ENCODE data around the gene TNS3. TPM values are rescaled to one million over a fixed set of nuclear protein-coding genes. Genes with fewer than 3 reads are reported as not detected.

The TNS3 gene
- polyA plus RNA-seq, 2 donors, result 2.7 to 3.4 TPM

DNA sequence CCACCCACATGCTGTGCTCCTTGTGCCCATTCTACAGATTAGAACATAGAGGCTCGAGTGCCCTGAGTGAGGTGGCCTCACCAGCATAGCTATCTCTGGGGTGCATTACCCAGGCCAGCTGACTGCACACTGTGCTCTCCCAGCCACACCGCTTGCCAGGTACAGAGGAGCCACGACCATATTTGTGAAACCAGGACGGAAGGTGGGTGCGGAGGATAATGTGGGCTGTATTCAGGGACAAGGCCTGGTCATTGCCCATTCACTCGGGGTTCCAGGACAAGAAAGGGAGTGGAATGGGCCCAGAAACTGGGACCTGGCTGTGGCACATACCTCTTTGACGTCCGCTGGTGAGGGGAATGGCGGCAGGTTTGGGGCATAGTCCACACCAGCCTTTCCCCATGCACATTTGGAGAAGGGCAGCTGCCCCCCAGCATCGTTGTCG lies 236.0 kb downstream of the TNS3 start:
- H3K27me3 ChIP-seq (ENCODE audit: control insufficient read depth in 1 of 2, insufficient read depth in 2 of 2, low read length in 2 of 2), result no peaks in the 10 kb centered on the region
- H3K9me3 ChIP-seq (ENCODE audit: control insufficient read depth in 2 of 2, insufficient read depth in 1 of 2, low read depth in 1 of 2, low read length in 1 of 2), result no peaks in the 10 kb centered on the region
- H3K4me1 ChIP-seq (ENCODE audit: control insufficient read depth in 2 of 2, insufficient read depth in 2 of 2, low read length in 1 of 2), result no peaks in the 10 kb centered on the region
- H3K36me3 ChIP-seq (ENCODE audit: control insufficient read depth in 2 of 2, insufficient read depth in 2 of 2, low read length in 1 of 2), result peaks cover 0 to 3% of the 10 kb centered on the region in 2 donors
- H3K4me3 ChIP-seq (ENCODE audit: low read depth in 1 of 2, low read length in 2 of 2), result no peak overlapping the region
- no peak overlapping the region for H3K27ac ChIP-seq (ENCODE audit: low read depth in 2 of 2, low read length in 1 of 2)
- 91 to 92% methylated on average over 11 of the region's 11 CpGs for WGBS, 2 donors

DNA sequence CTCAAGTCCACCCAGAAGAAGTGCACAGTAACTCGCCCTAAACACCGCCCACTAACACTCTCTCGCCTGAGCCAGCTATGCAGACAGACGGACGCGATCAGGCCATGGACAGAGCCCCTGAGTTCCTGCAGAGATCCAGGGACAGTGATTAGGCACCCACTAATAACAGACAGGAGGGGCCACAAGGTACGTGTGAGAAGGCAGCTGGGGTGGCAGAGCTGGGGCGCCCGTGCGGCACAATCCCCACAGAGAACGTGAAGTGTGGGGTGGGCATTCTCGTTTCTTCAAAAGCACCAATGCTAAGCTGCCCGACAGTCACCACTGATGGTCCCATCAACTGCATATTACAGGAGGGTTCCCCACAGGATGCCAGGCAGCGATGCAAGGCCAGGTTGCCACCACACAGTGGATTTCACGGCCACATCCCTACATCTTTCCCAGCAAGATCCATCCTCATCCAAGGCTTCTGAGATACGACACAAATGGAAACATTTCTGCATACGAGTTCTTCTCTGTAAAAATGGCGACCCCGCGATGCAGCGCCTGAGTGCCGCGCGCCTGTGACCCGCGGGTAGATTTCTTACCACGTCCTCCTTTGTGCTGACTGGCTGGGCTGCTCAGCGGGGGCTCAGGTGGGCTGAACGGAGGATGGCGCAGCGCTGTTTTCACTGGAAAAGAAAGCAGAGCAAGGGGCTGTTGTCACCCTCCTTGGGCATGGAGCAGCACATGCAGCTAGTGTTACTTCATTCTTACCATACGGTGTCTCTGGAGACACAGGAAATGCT lies 237.5 kb downstream of the TNS3 start:
- Histone ChIP-seq H3K36me3 (ENCODE audit: control insufficient read depth in 2 of 2, insufficient read depth in 2 of 2, low read length in 1 of 2) (peaks cover 0 to 3% of the 10 kb centered on the region in 2 donors), H3K4me1 (ENCODE audit: control insufficient read depth in 2 of 2, insufficient read depth in 2 of 2, low read length in 1 of 2) (no peaks in the 10 kb centered on the region), H3K27ac (ENCODE audit: low read depth in 2 of 2, low read length in 1 of 2) (no peak overlapping the region), H3K27me3 (ENCODE audit: control insufficient read depth in 1 of 2, insufficient read depth in 2 of 2, low read length in 2 of 2) (no peaks in the 10 kb centered on the region), H3K9me3 (ENCODE audit: control insufficient read depth in 2 of 2, insufficient read depth in 1 of 2, low read depth in 1 of 2, low read length in 1 of 2) (no peaks in the 10 kb centered on the region), H3K4me3 (ENCODE audit: low read depth in 1 of 2, low read length in 2 of 2) (no peak overlapping the region)
- 96 to 97% methylated on average over 32 of the region's 32 CpGs for WGBS, 2 donors

DNA sequence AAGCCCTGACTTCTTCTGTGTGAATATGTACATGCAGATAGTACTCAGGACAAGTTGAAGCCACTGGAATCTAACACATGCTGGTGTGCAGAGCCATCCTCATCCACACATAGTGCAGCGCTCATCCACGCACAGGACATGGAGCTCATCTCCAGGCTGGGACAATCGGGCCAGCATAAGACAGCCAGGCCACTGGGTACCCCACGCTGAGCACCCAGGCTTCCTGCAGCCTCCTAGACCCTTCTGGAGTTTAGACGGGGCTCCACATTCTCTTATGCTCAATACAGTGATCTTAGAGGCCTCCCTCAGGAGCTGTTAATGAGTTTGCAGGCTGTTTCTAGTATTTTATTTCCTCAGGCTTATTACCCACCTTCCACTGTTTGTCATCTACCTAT lies 238.9 kb downstream of the TNS3 start:
- H3K27ac ChIP-seq (ENCODE audit: low read depth in 2 of 2, low read length in 1 of 2), result no peak overlapping the region

DNA sequence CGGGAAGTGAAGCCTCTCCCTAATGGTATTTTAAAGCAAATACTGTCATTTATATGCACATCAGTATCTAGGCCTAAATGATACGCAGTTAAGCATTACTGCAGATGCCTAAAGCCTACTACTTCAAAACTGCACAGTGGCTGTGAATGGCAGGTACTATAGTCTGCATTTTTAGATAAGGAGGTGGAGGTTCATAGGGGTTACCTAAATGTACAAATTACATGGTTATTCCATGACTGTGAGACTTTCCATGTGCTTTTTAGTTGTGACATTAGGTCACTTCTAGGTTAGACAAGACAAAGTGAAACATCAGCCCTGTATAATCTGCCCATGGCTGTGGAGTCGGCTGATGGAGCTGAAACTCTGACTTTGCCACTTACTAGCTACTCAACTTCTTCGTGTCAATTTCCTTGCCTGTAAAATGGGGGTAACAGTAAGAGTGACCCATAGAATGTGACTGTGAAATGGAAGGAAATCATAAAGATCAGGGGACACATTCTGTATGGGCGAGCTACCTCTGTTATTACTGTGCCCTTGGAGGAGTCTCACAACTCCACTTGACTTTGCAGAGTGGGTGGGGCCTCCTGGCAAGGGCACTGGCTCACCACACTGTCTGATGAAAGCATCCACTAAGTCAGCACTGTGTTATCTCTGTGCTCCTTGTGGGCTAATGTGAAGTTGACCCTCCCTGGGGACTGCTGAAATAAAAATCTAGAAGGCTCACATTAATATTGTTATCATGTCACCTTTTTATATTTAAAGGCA lies 239.4 kb downstream of the TNS3 start:
- Histone ChIP-seq H3K4me3 (ENCODE audit: low read depth in 1 of 2, low read length in 2 of 2) (no peak overlapping the region), H3K27ac (ENCODE audit: low read depth in 2 of 2, low read length in 1 of 2) (no peak overlapping the region), H3K4me1 (ENCODE audit: control insufficient read depth in 2 of 2, insufficient read depth in 2 of 2, low read length in 1 of 2) (no peaks in the 10 kb centered on the region), H3K9me3 (ENCODE audit: control insufficient read depth in 2 of 2, insufficient read depth in 1 of 2, low read depth in 1 of 2, low read length in 1 of 2) (no peaks in the 10 kb centered on the region), H3K27me3 (ENCODE audit: control insufficient read depth in 1 of 2, insufficient read depth in 2 of 2, low read length in 2 of 2) (no peaks in the 10 kb centered on the region), H3K36me3 (ENCODE audit: control insufficient read depth in 2 of 2, insufficient read depth in 2 of 2, low read length in 1 of 2) (peaks cover 0 to 3% of the 10 kb centered on the region in 2 donors)
- WGBS, 2 donors, result 91 to 94% methylated on average over 5 of the region's 5 CpGs

More for the DNA sequence above, 238.9 kb downstream of the TNS3 start:
- no peaks in the 10 kb centered on the region for H3K27me3 ChIP-seq (ENCODE audit: control insufficient read depth in 1 of 2, insufficient read depth in 2 of 2, low read length in 2 of 2)
- no peaks in the 10 kb centered on the region for H3K9me3 ChIP-seq (ENCODE audit: control insufficient read depth in 2 of 2, insufficient read depth in 1 of 2, low read depth in 1 of 2, low read length in 1 of 2)
- no peak overlapping the region for H3K4me3 ChIP-seq (ENCODE audit: low read depth in 1 of 2, low read length in 2 of 2)
- WGBS, 2 donors, result 91 to 93% methylated on average over 5 of the region's 5 CpGs
- peaks cover 0 to 3% of the 10 kb centered on the region in 2 donors for H3K36me3 ChIP-seq (ENCODE audit: control insufficient read depth in 2 of 2, insufficient read depth in 2 of 2, low read length in 1 of 2)
- no peaks in the 10 kb centered on the region for H3K4me1 ChIP-seq (ENCODE audit: control insufficient read depth in 2 of 2, insufficient read depth in 2 of 2, low read length in 1 of 2)

DNA sequence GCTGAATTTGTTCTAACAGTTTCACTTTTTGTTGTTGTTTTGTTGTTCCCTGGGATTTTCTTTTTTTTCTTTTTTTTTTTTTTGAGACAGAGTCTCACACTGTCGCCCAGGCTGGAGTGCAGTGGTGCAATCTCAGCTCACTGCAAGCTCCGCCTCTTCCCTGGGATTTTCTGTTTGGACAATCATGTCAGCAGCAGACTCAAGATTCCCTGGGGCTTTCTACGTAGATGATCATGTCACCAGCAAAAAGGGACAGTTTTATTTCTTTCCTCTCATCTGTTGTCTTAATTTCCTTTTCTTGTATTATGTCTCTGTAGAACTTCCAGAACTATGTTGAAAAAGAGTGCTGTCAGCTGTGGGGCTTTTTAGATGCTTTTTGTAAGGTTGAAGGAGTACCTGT lies 241.4 kb downstream of the TNS3 start:
- WGBS, 2 donors, result 87 to 89% methylated on average over 3 of the region's 3 CpGs

DNA sequence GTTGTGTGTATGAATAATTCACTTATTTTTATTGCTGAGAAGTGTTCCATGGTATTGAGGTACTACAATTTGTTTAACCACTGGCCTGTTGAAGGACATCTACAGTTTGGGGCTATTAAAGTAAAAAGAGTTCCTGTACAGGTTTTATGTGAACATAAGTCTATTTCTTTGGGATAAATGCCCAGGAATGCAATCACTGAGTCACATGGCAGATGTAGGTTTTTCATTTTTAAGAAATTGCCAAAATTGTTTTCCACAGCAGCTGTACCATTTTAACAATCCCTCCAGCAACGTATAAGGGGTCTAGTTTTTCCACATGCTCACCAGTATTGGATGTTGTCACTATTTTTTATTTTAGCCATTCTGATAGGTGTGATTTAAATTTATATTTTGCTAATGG lies 243.9 kb downstream of the TNS3 start:
- Histone ChIP-seq H3K36me3 (ENCODE audit: control insufficient read depth in 2 of 2, insufficient read depth in 2 of 2, low read length in 1 of 2) (peaks cover 0 to 2% of the 10 kb centered on the region in 2 donors), H3K4me1 (ENCODE audit: control insufficient read depth in 2 of 2, insufficient read depth in 2 of 2, low read length in 1 of 2) (no peaks in the 10 kb centered on the region), H3K9me3 (ENCODE audit: control insufficient read depth in 2 of 2, insufficient read depth in 1 of 2, low read depth in 1 of 2, low read length in 1 of 2) (no peaks in the 10 kb centered on the region), H3K27me3 (ENCODE audit: control insufficient read depth in 1 of 2, insufficient read depth in 2 of 2, low read length in 2 of 2) (no peaks in the 10 kb centered on the region), H3K27ac (ENCODE audit: low read depth in 2 of 2, low read length in 1 of 2) (no peak overlapping the region), H3K4me3 (ENCODE audit: low read depth in 1 of 2, low read length in 2 of 2) (no peak overlapping the region)
- 61 to 72% methylated on average over 1 of the region's 1 CpG for WGBS, 2 donors

More for the DNA sequence above, 241.4 kb downstream of the TNS3 start:
- no peaks in the 10 kb centered on the region for H3K27me3 ChIP-seq (ENCODE audit: control insufficient read depth in 1 of 2, insufficient read depth in 2 of 2, low read length in 2 of 2)
- H3K36me3 ChIP-seq (ENCODE audit: control insufficient read depth in 2 of 2, insufficient read depth in 2 of 2, low read length in 1 of 2), result peaks cover 0 to 3% of the 10 kb centered on the region in 2 donors
- no peaks in the 10 kb centered on the region for H3K9me3 ChIP-seq (ENCODE audit: control insufficient read depth in 2 of 2, insufficient read depth in 1 of 2, low read depth in 1 of 2, low read length in 1 of 2)
- H3K4me1 ChIP-seq (ENCODE audit: control insufficient read depth in 2 of 2, insufficient read depth in 2 of 2, low read length in 1 of 2), result no peaks in the 10 kb centered on the region
- H3K4me3 ChIP-seq (ENCODE audit: low read depth in 1 of 2, low read length in 2 of 2), result no peak overlapping the region
- no peak overlapping the region for H3K27ac ChIP-seq (ENCODE audit: low read depth in 2 of 2, low read length in 1 of 2)

DNA sequence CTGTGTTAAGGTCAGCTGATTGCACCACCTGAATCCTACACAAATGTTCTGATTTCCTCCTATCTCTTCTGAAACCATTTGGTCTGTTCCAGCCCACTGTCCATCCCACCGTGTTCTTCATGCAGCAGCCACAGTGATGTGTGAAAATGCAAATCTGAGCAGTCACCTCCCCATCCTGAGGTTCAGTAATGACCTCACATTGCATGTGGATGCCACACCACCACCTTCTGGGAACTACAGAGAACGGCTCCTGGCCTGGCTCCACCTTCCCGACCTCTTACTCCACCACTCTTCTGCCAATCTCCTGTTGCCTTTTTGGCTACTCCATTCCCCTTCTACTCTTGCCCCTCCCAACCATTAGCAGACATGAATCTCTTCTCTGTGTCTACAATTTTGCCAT lies 244.4 kb downstream of the TNS3 start:
- Histone ChIP-seq H3K4me3 (ENCODE audit: low read depth in 1 of 2, low read length in 2 of 2) (no peak overlapping the region), H3K27ac (ENCODE audit: low read depth in 2 of 2, low read length in 1 of 2) (no peak overlapping the region), H3K9me3 (ENCODE audit: control insufficient read depth in 2 of 2, insufficient read depth in 1 of 2, low read depth in 1 of 2, low read length in 1 of 2) (no peaks in the 10 kb centered on the region), H3K27me3 (ENCODE audit: control insufficient read depth in 1 of 2, insufficient read depth in 2 of 2, low read length in 2 of 2) (no peaks in the 10 kb centered on the region), H3K4me1 (ENCODE audit: control insufficient read depth in 2 of 2, insufficient read depth in 2 of 2, low read length in 1 of 2) (no peaks in the 10 kb centered on the region), H3K36me3 (ENCODE audit: control insufficient read depth in 2 of 2, insufficient read depth in 2 of 2, low read length in 1 of 2) (no peaks in the 10 kb centered on the region)
- 63 to 68% methylated on average over 3 of the region's 3 CpGs for WGBS, 2 donors

DNA sequence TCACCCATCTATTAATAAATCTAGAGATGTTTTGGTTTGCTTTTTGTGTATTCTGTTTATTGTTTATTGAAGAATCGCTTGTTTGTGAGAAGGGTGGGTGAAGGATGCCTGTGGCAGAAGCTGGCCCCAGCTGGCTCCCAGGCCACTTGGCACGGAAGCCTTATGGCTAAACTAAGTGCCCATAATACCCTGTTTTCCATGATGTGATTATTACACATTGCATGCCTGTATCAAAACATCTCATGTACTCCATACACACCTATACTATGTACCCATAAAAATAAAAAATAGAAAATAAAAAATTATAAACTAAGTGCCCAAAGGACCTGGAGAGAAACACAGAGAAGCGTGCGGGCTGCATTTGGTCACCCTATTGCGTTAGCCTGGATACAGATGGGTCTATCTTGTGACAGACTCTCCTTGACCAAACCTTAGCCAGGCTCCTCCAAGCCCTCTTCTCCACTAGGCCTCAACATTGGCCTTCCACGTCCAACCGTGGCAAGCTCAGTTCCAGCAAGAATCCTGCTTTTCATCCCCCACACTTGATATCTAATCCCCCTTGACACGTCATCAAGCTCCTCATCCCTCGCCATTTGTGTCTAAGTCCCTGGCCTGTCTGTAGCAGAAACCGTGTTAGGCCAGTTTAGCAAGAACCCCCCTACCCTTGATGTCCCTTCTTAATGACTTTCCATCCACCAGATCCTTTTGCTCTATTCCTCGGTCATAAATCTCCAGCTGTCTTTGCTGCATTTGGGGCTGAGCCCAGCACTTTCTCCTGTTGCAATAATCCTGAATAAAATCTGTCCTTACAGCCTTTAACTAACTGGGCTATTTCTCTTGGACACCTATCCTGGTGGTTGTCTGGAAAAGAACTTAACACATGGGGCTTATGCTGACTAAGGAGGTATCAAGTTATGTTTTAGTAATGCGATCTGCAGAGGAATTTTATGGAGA lies 245.2 kb downstream of the TNS3 start:
- H3K9me3 ChIP-seq (ENCODE audit: control insufficient read depth in 2 of 2, insufficient read depth in 1 of 2, low read depth in 1 of 2, low read length in 1 of 2), result no peaks in the 10 kb centered on the region
- WGBS, 2 donors, result 74% methylated on average over 12 of the region's 12 CpGs
- peak overlapping the region in 1 of 2 donors; percentile 56 for H3K27ac ChIP-seq (ENCODE audit: low read depth in 2 of 2, low read length in 1 of 2)
- H3K36me3 ChIP-seq (ENCODE audit: control insufficient read depth in 2 of 2, insufficient read depth in 2 of 2, low read length in 1 of 2), result no peaks in the 10 kb centered on the region
- H3K4me3 ChIP-seq (ENCODE audit: low read depth in 1 of 2, low read length in 2 of 2), result no peak overlapping the region
- H3K4me1 ChIP-seq (ENCODE audit: control insufficient read depth in 2 of 2, insufficient read depth in 2 of 2, low read length in 1 of 2), result no peaks in the 10 kb centered on the region
- H3K27me3 ChIP-seq (ENCODE audit: control insufficient read depth in 1 of 2, insufficient read depth in 2 of 2, low read length in 2 of 2), result no peaks in the 10 kb centered on the region

Data from esophagus (tissue), 2 donors.